ENCODE results near the gene PDZRN3. TPM values are rescaled to one million over a fixed set of nuclear protein-coding genes. Genes with fewer than 3 reads are reported as not detected.

PDZRN3 gene
- total and polyA plus RNA-seq, 7 donors: 2.5 to 39.3 (median 16.0) TPM

DNA sequence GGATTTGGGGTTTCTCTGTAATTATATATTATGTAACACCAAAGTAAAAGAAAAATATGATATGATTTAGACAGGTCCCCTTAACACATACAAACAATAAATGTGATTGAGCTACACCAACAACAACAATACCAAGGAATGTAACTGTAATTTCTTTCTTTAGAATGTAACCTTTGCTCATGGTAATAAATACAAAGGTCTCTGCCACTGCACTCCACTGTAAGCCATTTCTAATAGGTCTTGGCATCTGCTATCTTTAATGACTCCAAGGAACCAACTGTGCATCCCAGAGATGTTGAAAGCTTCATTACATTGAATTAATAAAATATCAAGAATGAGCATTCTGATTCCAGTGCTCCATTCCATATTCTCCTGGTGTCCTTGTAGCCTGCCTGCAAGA, 88.8 kb downstream of the PDZRN3 start:
- Histone ChIP-seq H3K4me1 (peaks cover 40% of the 10 kb centered on the region), H3K36me3 (ENCODE audit: insufficient read depth in 1 of 2, low read depth in 1 of 2) (no peaks in the 10 kb centered on the region), H3K4me3 (no peak overlapping the region), H3K9me3 (no peaks in the 10 kb centered on the region), H3K27ac (no peak overlapping the region), H3K27me3 (ENCODE audit: insufficient read depth in 3 of 3, low read length in 2 of 3) (no peaks in the 10 kb centered on the region)
- TF ChIP-seq, protein P1, sequence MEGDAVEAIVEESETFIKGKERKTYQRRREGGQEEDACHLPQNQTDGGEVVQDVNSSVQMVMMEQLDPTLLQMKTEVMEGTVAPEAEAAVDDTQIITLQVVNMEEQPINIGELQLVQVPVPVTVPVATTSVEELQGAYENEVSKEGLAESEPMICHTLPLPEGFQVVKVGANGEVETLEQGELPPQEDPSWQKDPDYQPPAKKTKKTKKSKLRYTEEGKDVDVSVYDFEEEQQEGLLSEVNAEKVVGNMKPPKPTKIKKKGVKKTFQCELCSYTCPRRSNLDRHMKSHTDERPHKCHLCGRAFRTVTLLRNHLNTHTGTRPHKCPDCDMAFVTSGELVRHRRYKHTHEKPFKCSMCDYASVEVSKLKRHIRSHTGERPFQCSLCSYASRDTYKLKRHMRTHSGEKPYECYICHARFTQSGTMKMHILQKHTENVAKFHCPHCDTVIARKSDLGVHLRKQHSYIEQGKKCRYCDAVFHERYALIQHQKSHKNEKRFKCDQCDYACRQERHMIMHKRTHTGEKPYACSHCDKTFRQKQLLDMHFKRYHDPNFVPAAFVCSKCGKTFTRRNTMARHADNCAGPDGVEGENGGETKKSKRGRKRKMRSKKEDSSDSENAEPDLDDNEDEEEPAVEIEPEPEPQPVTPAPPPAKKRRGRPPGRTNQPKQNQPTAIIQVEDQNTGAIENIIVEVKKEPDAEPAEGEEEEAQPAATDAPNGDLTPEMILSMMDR (IDR thresholded peaks at IDR 0.05): no peak
- ATAC-seq (no peak), DNase-seq (no peak)
- intact Hi-C loops (cut with DNase I): no loop called here

DNA sequence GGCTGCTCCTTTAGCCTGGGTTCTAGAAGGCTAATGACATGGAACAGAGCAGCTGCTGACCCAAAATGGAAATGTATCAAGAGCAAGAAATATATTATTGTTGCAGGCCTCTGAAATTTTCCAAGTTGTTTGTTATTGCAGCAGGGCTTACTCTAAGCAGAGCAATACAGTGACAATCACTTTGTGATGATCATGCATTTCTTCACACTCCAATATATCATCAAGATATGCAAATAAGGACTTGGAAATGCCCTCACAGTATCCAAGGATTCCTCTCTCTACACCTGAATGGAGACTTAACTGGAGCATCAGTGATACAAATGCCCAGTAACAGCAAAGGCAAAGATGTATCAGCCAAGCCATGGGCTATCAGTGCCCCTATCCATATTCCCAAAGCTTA, 89.6 kb downstream of the PDZRN3 start:
- intact Hi-C loops (cut with DNase I): no loop called here
- H3K4me1 ChIP-seq: peaks cover 40% of the 10 kb centered on the region
- no peak overlapping the region for H3K4me3 ChIP-seq
- H3K27ac ChIP-seq: no peak overlapping the region
- no peaks in the 10 kb centered on the region for H3K27me3 ChIP-seq (ENCODE audit: insufficient read depth in 3 of 3, low read length in 2 of 3)
- ATAC-seq (no peak), DNase-seq (no peak)
- TF ChIP-seq, protein P1 (IDR thresholded peaks at IDR 0.05): no peak
- H3K36me3 ChIP-seq (ENCODE audit: insufficient read depth in 1 of 2, low read depth in 1 of 2): no peaks in the 10 kb centered on the region
- H3K9me3 ChIP-seq: no peaks in the 10 kb centered on the region

- Histone ChIP-seq H3K4me1 (peaks cover 30% of the 10 kb centered on the region), H3K9me3 (no peaks in the 10 kb centered on the region), H3K27me3 (ENCODE audit: insufficient read depth in 3 of 3, low read length in 2 of 3) (no peaks in the 10 kb centered on the region), H3K4me3 (no peak overlapping the region), H3K36me3 (ENCODE audit: insufficient read depth in 1 of 2, low read depth in 1 of 2) (no peaks in the 10 kb centered on the region), H3K27ac (no peak overlapping the region)
- intact Hi-C loops (cut with DNase I): no loop called here
- DNase-seq (no peak), ATAC-seq (peak in 2 of 4 donors; percentile 8 to 34)
- WGBS, 3 donors: 54 to 71% (median 55%) methylated on average over 4 of the region's 4 CpGs
- TF ChIP-seq, protein P1 (IDR thresholded peaks at IDR 0.05): no peak
Observed at GRCh38 chr3:73530022-73530396, 94.7 kb downstream of the PDZRN3 start.

- TF ChIP-seq, protein P1 (IDR thresholded peaks at IDR 0.05): no peak
- no peaks in the 10 kb centered on the region for H3K27me3 ChIP-seq (ENCODE audit: insufficient read depth in 3 of 3, low read length in 2 of 3)
- no peak for DNase-seq
- H3K9me3 ChIP-seq: no peaks in the 10 kb centered on the region
- 46 to 62% (median 51%) methylated on average over 3 of the region's 3 CpGs for WGBS, 3 donors
- peak overlapping the region; percentile 44 for H3K27ac ChIP-seq
- intact Hi-C loops (cut with DNase I): no loop called here
- H3K4me3 ChIP-seq: no peak overlapping the region
- peak; percentile 31 to 84 (median 74) for ATAC-seq
- H3K36me3 ChIP-seq (ENCODE audit: insufficient read depth in 1 of 2, low read depth in 1 of 2): no peaks in the 10 kb centered on the region
- peaks cover 27% of the 10 kb centered on the region for H3K4me1 ChIP-seq
Observed at GRCh38 chr3:73529308-73530021, 95.3 kb downstream of the PDZRN3 start.

GRCh38 chr3:73525591-73525990, 99.2 kb downstream of the PDZRN3 start:
- H3K4me1 ChIP-seq: peaks cover 36% of the 10 kb centered on the region
- DNase-seq (no peak), ATAC-seq (no peak)
- WGBS, 3 donors: 87 to 90% (median 90%) methylated on average over 6 of the region's 6 CpGs
- no peaks in the 10 kb centered on the region for H3K27me3 ChIP-seq (ENCODE audit: insufficient read depth in 3 of 3, low read length in 2 of 3)
- intact Hi-C loops (cut with DNase I): no loop called here
- H3K4me3 ChIP-seq: no peak overlapping the region
- H3K9me3 ChIP-seq: peaks cover 4% of the 10 kb centered on the region
- TF ChIP-seq, protein P1 (IDR thresholded peaks at IDR 0.05): no peak
- H3K36me3 ChIP-seq (ENCODE audit: insufficient read depth in 1 of 2, low read depth in 1 of 2): no peaks in the 10 kb centered on the region
- no peak overlapping the region for H3K27ac ChIP-seq

Measured in psoas muscle (tissue), 8 donors.